Measurements from ENCODE around the gene P2RY2. TPM values are rescaled to one million over a fixed set of nuclear protein-coding genes. Genes with fewer than 3 reads are reported as not detected.
"Not testable (repeated sequence)": the region's sequence is repeated elsewhere in the genome, so short reads cannot be mapped to it uniquely, and the experiment has no call there.

The P2RY2 gene
- total RNA-seq, 1 experiment from 2014 or later: not detected

DNA sequence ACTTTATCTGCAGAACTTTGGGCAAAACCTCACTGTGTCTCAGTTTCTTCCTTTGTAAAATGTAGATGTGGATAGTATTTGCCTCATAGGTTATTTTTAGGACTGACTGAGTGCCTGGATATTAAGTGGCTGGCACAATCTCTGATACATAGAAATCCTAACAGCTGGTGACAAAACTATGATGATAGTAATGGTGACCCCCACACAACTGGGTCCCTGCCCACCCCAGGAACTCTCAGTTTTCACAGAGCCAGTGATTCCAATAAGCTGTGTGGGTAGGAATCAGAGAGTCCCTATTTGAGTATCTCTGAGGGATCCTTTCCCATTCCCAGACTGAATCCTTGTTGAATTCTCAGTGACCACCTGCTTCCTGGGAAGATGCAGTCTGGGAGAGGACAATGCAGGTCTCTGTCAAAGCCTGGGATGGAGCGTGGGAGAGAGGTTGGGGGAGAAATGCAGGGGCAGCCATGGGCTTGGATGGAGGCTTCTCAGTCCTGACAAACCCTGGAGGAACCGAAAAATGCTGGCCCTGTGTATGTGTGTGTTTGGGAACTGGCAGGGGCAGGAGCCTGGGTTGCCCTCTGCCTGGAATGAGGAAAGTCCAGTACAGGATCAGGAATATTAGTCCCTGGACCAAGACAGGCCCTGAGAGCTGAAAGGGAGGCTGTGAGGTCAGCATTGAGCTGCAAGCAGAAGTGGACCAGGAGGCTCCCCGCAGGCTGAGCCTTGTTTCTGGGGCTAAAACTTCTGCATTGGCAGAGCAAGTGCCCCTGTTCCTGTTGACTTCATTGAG is 48.0 kb downstream of the P2RY2 start:
- no peak for DNase-seq (ENCODE audit: low read depth)

DNA sequence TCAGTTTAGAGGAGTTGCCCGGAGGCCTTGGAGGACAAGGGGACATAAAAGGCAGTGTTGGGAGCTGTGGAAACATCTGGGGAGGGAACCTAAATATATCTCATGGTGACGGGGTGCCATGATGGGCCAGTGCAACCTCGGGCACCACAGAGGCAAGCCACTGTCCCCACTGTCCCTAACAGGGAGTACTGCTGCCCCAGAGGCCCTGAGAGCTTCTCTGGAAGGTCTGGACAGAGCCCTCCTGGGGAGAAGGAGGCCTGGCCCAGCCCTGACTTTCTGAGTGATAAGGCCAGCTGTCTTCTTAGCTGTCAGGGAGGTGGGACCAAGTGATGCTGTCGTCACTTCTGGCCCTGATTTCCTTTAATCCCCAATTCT is 48.6 kb downstream of the P2RY2 start:
- DNase-seq (ENCODE audit: low read depth): peak; percentile 80

DNA sequence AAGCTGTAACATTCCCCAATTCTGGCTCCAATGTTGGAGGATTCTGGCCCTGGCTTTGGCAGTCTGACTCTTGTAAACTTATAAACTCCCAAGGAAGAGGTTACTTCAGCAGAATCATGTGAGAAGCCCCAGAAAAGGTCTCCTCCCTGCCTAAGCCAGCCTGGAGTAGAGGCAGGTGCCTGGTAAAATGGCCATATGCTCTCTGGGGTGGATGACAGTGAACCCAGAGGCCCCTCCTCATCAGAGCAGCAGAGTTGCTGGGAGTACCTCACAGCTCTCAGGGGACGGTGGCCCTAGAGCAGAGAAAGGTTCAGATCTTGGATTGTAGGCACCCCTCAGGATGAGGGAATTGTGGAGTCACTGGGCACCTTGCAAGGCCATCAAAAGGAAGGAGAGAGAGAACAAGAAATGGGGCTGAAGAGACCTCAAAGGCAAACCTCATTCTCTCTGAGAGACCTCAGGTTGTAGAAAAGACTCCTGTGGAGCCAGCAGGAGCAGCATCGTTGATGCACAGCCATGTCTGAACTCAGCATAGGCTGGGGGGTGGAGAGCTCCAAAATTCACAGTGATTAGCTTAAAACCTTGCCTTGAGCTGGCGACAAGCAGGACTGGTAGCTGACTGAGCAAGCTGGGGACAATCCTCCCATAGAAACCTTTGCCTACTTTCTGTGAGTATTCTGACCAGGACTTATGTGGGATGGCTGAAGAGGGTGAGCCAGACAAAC is 49.2 kb downstream of the P2RY2 start:
- DNase-seq (ENCODE audit: low read depth): no peak

- no peak for DNase-seq (ENCODE audit: low read depth)
These were observed 49.9 kb downstream of the P2RY2 start for GRCh38 chr11:73267906-73268540.

DNA sequence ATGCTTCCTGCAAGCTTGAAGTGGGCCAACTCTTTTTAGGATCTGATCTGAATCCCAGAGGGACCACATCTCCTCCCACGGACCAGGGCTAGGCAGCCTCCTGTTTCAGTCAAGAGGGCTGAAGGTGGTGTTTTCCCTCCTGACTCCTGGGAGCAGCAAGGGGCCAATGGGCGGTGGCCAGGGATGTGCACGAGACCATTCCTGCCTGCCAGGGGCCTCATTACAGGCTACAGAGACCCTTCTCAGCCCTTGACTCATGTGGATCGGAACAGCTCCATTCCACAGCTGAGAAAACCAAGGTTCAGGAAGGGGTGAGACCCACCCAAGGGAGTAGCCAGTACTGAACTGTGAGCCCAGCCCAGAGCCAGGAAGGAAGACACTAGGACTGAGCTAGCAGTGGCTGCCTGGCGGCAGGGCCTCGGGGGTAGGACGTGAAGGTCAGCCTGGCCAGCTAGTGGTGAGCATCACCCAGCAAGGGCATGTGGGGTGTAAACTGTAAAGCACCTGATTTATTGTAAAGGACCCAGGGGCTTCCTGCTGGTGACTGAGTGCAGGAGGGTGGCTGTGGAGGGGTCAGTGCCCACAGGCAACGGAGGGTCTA is 50.7 kb downstream of the P2RY2 start:
- DNase-seq (ENCODE audit: low read depth): no peak

GRCh38 chr11:73269459-73270015 is 51.5 kb downstream of the P2RY2 start:
- DNase-seq (ENCODE audit: low read depth): no peak

DNA sequence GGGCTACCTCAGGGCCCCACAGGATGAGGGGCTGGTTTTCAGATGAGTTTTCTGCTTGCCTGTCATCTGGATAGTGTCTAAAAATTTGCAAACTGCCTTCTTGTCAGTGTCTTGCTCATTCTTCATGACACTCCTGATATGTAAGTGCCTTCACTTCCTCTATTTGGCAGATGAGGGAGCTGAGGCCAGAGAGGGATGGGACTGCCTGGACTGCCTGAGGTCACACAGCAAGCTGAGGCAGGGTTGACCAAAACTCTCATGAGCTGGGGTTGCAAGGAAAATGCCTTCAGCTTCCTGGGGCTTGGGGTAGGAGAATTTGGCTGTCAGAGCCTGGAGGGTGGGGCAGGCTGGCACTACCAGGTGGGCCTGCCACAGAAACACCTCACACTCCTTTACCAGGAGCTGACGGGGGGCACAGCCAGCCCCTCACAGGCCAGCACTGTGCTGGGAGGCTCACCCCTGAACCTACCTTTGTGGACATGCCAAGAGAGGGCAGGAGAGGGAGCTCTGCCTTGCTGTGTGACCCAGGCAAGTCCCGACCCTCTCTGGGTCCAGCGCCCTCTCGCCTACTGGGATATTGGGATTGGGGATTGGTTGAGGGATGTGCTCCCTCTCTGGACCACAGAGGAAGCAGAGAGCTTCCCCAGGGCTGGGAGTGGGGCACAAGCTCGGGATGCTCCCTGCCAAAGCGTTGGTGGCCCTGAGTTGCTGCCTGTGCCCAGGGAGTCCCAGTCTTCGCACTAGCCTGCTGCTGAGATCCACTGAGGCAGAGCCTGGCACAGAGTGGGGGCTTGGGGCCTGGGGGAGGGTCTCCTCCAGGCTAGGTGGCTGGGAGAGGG is 52.2 kb downstream of the P2RY2 start:
- DNase-seq (ENCODE audit: low read depth): no peak

DNA sequence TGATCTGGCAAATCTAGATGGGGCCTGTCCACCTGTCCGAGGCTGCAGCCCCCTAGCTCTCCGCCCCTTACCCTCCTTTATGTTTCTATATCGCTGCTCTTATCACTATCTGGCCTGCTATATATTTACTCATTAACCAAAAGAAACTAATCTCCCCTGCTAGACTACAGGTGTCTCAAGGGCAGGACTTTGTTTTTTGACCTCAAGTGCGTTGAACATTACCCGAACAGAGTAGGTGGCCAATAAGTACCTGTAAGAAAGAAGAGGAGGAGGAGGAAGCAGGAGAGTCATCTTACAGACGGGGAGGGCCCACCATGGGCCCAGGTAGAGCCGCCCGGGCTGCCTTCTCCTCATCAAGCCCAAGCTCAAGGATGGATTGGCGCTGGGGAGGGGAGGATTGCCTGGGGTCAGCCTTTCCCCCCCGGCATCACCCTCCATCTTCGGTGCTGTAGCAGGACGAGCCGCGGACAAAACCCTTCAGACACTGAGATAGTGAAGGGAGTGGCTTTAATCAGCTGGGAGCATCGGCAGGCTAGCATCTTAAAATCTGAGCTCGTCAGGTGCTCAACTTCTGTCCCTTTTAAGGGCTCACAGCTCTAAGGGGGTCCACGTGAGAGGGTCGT is 52.9 kb downstream of the P2RY2 start:
- no peak for DNase-seq (ENCODE audit: low read depth)

GRCh38 chr11:73271478-73271865 is 53.4 kb downstream of the P2RY2 start:
- DNase-seq (ENCODE audit: low read depth): not testable (repeated sequence)

DNA sequence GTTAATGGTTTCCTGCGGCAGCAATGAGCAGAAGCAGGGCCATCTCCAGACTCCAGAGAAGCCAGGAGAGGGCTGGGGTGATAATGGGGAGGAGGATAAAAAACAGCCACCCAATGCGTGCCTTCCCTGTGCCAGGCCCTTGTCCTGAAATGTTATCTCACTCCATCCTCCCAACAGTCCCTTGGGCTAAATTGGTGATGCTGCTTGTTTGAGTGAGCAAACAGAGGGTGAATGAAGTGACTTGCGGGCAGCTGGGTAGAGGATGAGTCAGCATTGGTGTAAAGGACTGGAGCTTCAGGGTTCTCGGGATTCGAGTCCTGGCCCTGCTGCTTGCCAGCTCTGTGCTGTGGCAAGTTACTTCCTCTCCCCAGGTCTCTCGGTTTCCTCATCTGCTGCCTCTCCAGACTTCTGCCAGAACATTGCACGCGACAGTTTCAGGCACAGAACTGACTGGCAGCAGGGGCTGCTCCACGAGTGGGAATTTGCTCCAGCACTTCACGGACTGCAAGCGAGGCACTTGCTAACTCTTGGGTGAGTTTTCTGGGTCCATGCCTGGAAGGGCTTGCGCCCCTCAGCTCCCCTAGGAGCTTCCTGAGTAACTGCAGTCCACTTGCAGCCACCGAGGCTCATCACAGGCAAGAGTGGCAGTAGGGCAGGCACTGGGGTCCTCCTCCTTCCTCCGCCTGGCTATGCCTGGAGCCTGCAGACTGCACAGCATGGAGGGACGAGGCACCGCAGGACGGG is 54.0 kb downstream of the P2RY2 start, which contains the start of gene P2RY6:
TSS of gene P2RY6 (plus strand) at position 403 of the 744 bp plus-strand sequence. CDS start 24,181 bp downstream, outside the sequence.
- DNase-seq (ENCODE audit: low read depth): peak; percentile 67

GRCh38 chr11:73272680-73273038 is 54.6 kb downstream of the P2RY2 start:
- DNase-seq (ENCODE audit: low read depth): no peak

DNA sequence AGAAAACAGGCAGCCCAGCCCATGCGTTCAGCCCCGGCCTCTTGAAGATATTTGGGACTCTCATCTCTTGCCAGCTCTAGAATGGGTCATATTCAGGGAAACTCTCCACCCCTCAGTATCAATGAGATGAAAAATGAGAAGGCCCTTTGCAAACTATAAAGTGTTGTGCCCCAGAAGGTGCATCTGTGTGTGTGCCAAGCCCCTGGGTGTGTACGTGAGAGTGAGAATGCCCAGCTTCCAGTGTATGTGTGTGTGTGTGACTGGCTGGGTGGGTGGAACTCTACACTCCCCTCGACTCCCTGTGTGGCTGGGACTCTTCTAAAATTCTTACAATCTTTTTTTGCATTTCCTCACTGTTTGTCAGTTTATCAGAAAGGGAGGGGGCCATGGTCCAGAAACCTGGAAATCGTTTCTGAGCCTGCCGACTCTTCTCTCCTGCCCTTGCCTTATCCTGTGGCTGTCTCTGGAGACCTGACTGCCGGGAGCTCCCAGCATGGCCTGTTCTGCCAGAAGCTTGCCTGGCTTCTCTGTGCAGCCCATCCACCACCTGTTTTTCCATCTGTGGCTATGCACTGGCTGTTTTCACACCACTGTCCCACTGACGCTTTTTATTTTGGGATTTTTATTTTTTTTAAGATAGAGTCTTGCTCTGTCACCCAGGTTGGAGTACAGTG is 55.3 kb downstream of the P2RY2 start:
- DNase-seq (ENCODE audit: low read depth): no peak

GRCh38 chr11:73274191-73274590 is 56.1 kb downstream of the P2RY2 start:
- DNase-seq (ENCODE audit: low read depth): not testable (repeated sequence)

DNA sequence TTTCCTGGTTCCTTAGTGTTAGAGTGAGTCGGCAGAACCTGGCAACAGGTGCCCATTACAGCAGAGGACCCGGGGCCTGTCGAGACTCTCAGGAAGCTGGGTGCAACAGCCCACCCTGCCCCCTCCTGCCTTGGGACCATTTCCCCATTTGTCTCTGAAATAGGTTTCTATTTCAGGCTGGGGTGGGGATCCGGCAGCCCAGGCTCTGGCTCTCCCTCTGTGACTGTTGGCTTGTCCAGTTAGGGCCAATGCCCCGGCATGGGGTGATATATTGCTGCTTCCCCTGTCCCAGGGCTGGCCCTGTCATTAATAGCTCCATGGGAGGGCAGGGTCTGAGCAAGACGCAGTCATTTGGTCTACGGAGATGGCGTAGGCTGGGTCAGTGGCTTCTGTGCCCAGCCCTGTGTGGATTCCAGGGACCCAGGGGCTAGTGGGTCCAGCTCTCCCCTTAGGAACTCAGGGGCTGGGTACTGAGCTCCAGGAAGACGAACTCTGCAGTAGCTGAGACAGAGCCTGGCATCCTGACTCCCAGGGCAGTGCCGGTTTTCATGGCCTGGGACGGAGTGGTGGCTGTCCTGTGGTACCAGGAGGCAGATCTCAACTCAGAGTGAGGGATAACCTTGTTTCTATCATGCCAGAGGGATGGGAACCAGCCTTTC is 56.8 kb downstream of the P2RY2 start:
- no peak for DNase-seq (ENCODE audit: low read depth)

GRCh38 chr11:73275381-73275750 is 57.3 kb downstream of the P2RY2 start:
- no peak for DNase-seq (ENCODE audit: low read depth)

- DNase-seq (ENCODE audit: low read depth): no peak
These were observed 59.4 kb downstream of the P2RY2 start for GRCh38 chr11:73277467-73277866.

DNA sequence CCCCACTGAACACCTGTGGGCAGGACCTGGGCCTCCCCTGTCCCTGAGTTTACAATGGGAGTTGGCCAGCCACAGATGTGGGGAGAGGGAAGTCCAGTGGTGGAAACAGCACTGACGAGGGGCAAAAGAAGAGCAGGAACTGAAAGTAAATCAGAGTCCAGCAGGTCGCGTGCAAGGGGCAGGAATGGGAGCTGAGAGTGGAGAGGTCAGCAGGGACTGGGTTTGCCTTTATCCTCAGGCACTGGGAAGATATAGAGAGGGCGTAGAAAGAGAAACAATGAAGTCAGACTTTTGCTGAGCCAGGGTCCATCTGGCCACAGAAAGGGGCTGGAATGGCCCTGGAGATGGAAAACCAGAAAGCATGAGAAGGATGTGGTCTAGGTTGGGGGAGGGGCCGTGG is 62.5 kb downstream of the P2RY2 start:
- DNase-seq (ENCODE audit: low read depth): no peak

DNA sequence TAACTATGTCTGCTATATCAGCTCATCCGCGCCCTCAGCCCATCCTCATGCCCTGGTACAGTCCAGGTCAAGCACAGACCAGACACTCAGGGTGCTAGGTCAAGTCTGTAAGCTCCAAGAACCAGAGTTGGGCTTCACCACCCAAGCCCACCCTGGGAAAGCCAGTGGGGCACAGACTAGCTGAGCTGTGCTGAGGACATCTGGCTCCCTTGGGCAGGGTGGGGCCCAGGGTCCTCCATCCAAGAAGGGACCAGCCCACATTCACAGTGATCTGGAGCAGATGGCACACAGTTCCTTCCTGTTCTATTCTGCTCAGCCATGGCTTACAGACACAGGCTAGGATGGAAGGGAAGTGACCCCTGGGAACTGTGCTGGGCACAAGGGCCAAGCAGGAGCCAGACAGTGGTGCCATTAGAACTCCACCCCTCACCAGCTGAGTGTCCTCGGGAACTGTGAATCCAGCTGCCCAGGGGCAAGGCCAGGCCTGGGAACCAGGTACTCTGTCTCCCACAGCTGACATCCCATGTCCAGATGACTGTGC is 63.2 kb downstream of the P2RY2 start:
- no peak for DNase-seq (ENCODE audit: low read depth)
